Measurements from ENCODE around the gene ATP1A2.

DNA sequence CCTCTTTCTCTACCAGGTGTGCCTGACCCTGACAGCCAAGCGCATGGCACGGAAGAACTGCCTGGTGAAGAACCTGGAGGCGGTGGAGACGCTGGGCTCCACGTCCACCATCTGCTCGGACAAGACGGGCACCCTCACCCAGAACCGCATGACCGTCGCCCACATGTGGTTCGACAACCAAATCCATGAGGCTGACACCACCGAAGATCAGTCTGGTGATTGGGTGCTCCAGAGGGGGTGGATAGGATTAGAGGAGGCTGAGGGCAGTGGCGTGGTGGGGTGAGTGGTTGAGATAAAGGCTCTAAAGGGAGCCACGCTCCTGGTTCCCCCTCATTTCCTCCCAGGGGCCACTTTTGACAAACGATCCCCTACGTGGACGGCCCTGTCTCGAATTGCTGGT, 13.1 kb downstream of the ATP1A2 start:
- TF ChIP-seq MXD4 (CRISPR knock-in tag; IDR thresholded peaks at IDR 0.05; ENCODE audit: borderline replicate concordance), result no peak
- TF ChIP-seq, protein P1, sequence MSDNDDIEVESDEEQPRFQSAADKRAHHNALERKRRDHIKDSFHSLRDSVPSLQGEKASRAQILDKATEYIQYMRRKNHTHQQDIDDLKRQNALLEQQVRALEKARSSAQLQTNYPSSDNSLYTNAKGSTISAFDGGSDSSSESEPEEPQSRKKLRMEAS (CRISPR knock-in tag; IDR thresholded peaks at IDR 0.05), result no peak
- TF ChIP-seq, protein P2, sequence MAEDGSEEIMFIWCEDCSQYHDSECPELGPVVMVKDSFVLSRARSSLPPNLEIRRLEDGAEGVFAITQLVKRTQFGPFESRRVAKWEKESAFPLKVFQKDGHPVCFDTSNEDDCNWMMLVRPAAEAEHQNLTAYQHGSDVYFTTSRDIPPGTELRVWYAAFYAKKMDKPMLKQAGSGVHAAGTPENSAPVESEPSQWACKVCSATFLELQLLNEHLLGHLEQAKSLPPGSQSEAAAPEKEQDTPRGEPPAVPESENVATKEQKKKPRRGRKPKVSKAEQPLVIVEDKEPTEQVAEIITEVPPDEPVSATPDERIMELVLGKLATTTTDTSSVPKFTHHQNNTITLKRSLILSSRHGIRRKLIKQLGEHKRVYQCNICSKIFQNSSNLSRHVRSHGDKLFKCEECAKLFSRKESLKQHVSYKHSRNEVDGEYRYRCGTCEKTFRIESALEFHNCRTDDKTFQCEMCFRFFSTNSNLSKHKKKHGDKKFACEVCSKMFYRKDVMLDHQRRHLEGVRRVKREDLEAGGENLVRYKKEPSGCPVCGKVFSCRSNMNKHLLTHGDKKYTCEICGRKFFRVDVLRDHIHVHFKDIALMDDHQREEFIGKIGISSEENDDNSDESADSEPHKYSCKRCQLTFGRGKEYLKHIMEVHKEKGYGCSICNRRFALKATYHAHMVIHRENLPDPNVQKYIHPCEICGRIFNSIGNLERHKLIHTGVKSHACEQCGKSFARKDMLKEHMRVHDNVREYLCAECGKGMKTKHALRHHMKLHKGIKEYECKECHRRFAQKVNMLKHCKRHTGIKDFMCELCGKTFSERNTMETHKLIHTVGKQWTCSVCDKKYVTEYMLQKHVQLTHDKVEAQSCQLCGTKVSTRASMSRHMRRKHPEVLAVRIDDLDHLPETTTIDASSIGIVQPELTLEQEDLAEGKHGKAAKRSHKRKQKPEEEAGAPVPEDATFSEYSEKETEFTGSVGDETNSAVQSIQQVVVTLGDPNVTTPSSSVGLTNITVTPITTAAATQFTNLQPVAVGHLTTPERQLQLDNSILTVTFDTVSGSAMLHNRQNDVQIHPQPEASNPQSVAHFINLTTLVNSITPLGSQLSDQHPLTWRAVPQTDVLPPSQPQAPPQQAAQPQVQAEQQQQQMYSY (CRISPR knock-in tag; IDR thresholded peaks at IDR 0.05), result no peak
- TF ChIP-seq, protein P3, sequence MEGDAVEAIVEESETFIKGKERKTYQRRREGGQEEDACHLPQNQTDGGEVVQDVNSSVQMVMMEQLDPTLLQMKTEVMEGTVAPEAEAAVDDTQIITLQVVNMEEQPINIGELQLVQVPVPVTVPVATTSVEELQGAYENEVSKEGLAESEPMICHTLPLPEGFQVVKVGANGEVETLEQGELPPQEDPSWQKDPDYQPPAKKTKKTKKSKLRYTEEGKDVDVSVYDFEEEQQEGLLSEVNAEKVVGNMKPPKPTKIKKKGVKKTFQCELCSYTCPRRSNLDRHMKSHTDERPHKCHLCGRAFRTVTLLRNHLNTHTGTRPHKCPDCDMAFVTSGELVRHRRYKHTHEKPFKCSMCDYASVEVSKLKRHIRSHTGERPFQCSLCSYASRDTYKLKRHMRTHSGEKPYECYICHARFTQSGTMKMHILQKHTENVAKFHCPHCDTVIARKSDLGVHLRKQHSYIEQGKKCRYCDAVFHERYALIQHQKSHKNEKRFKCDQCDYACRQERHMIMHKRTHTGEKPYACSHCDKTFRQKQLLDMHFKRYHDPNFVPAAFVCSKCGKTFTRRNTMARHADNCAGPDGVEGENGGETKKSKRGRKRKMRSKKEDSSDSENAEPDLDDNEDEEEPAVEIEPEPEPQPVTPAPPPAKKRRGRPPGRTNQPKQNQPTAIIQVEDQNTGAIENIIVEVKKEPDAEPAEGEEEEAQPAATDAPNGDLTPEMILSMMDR (IDR thresholded peaks at IDR 0.05), result no peak
- TF ChIP-seq NFE2L1 (CRISPR knock-in tag; IDR thresholded peaks at IDR 0.05), result no peak
- no peak for TF ChIP-seq ZBTB21 (CRISPR knock-in tag; IDR thresholded peaks at IDR 0.05; ENCODE audit: borderline replicate concordance)
- TF ChIP-seq, protein P4, sequence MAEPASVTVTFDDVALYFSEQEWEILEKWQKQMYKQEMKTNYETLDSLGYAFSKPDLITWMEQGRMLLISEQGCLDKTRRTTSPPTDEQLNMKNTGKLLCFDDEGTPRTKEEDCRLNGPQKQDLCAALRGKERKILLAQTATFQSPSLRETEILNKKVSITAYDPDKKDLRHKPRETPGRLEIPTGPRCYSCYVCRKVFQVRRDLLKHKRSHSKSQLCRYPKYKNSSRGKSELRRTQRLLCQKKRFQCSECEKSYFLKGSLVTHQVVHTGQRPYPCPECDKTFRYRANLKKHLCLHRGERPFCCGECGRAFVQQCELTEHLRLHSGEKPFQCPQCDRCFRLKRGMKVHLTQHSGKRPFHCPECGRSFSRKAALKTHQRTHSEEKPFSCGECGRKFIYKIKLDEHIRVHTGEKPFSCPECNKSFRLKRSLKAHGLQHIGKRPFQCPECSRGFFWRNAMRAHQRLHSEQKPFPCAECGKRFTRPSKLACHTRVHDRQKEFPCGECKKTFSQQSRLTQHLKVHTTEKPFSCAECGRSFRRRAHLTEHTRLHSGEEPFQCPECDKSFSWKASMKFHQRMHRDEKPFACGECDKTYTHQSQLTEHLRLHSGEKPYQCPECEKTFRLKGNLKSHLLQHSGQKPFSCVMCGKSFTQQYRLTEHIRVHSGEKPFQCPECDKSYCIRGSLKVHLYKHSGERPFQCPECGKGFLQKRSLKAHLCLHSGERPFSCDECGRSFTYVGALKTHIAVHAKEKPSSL (CRISPR knock-in tag; conservative IDR thresholded peaks at IDR 0.05), result no peak
- TF ChIP-seq ZNF263 (CRISPR knock-in tag; IDR thresholded peaks at IDR 0.05; ENCODE audit: low read depth), result no peak
- no peak for TF ChIP-seq JUN (CRISPR knock-in tag; IDR thresholded peaks at IDR 0.05)
- TF ChIP-seq NR1H2 (CRISPR knock-in tag; IDR thresholded peaks at IDR 0.05), result no peak
- no peak for TF ChIP-seq ZNF232 (CRISPR knock-in tag; IDR thresholded peaks at IDR 0.05)

Data from WTC11 (cell line).